Neural cell (in vitro differentiated cells): ENCODE data around the gene TRIM29. TPM values are rescaled to one million over a fixed set of nuclear protein-coding genes. Genes with fewer than 3 reads are reported as not detected.

Experiments
- H2AFZ ChIP-seq: fragments of 200-600, 300-800 bp; sonication (generic), shearing (Covaris generic); 2 replicates; pipeline ENCODE4 v1.6.0; 2014; ENCODE audit warnings: low read depth, mild to moderate bottlenecking, antibody characterized with exemption, low read length, moderate library complexity
- H3F3A ChIP-seq: fragments of 200-600 bp; shearing (Covaris generic); 2 replicates; pipeline ENCODE4 v1.6.1; 2016; ENCODE audit warnings: mild to moderate bottlenecking, moderate library complexity, mixed read lengths, antibody characterized with exemption, low read length; ENCODE audit not compliant: insufficient read depth, poor library complexity, severe bottlenecking
- H3K27ac ChIP-seq: fragments of 200-600, 300-800 bp; sonication (generic), shearing (Covaris generic); 2 replicates; pipeline ENCODE4 v1.5.1; 2014; ENCODE audit warnings: mild to moderate bottlenecking, low read length, moderate library complexity
- H3K27me3 ChIP-seq: fragments of 300-800, 200-600 bp; sonication (generic), shearing (Covaris generic); 2 replicates; pipeline ENCODE4 v1.6.0; 2014; ENCODE audit warnings: mild to moderate bottlenecking, low read depth, low read length, moderate library complexity; ENCODE audit not compliant: insufficient read depth
- H3K36me3 ChIP-seq: fragments of 300-800, 200-600 bp; sonication (generic), shearing (Covaris generic); 2 replicates; pipeline ENCODE4 v1.5.1; 2014; ENCODE audit warnings: mild to moderate bottlenecking, antibody characterized with exemption, low read length, moderate library complexity; ENCODE audit not compliant: insufficient read depth
- H3K4me2 ChIP-seq: fragments of 300-800, 200-600 bp; sonication (generic), shearing (Covaris generic); 2 replicates; pipeline ENCODE4 v1.6.0; 2014; ENCODE audit warnings: mild to moderate bottlenecking, low read length
- H3K4me3 ChIP-seq: fragments of 300-800, 200-600 bp; sonication (generic), shearing (Covaris generic); 2 replicates; pipeline ENCODE4 v1.5.1; 2014; ENCODE audit warnings: mild to moderate bottlenecking, low read length, moderate library complexity
- H3K79me2 ChIP-seq: fragments of 200-600 bp; shearing (Covaris generic); replicated peaks from 2 replicates; pipeline ENCODE4 v1.6.0; 2014; ENCODE audit warnings: mild to moderate bottlenecking, low read length, moderate library complexity; ENCODE audit not compliant: insufficient read depth
- H3K9ac ChIP-seq: fragments of 300-800, 200-600 bp; sonication (generic), shearing (Covaris generic); 2 replicates; pipeline ENCODE4 v1.6.1; 2016; ENCODE audit warnings: mild to moderate bottlenecking, low read length, mixed read lengths
- H3K9me2 ChIP-seq: fragments of 200-600 bp; shearing (Covaris generic); 2 replicates; pipeline ENCODE4 v1.6.1; 2016; ENCODE audit warnings: mild to moderate bottlenecking, low read length, mixed read lengths; ENCODE audit not compliant: insufficient read depth
- H3K9me3 ChIP-seq: fragments of 200-600, 300-800 bp; sonication (generic), shearing (Covaris generic); 2 replicates; pipeline ENCODE4 v1.6.1; 2016; ENCODE audit warnings: mild to moderate bottlenecking, mixed run types, low read length, moderate library complexity, mixed read lengths
- H4K20me1 ChIP-seq: fragments of 200-600 bp; shearing (Covaris generic); 2 replicates; pipeline ENCODE4 v1.6.1; 2016; ENCODE audit warnings: mild to moderate bottlenecking, mixed run types; ENCODE audit not compliant: insufficient read depth
- EP300 ChIP-seq: fragments of 450-650 bp; conservative IDR thresholded peaks from 2 replicates; pipeline ENCODE4 v1.6.1; 2014; ENCODE audit warnings: antibody characterized with exemption, mild to moderate bottlenecking, moderate library complexity; ENCODE audit not compliant: poor library complexity, severe bottlenecking
- EZH2 ChIP-seq: fragments of 200-600, 300-800 bp; shearing (Covaris generic), sonication (generic); IDR thresholded peaks from 2 replicates; pipeline ENCODE4 v1.6.1; 2014; ENCODE audit warnings: antibody characterized with exemption, low read length, borderline replicate concordance, mild to moderate bottlenecking; ENCODE audit not compliant: insufficient read depth, poor library complexity, severe bottlenecking
- MXI1 ChIP-seq: fragments of 450-650 bp; conservative IDR thresholded peaks from 2 replicates; pipeline ENCODE4 v1.6.1; 2014; ENCODE audit warnings: antibody characterized with exemption, mild to moderate bottlenecking; ENCODE audit not compliant: poor library complexity, severe bottlenecking
- POLR2AphosphoS5 ChIP-seq: IDR thresholded peaks from 2 replicates; pipeline ENCODE4 v1.6.1; 2012
- RAD21 ChIP-seq: fragments of 450-650 bp; conservative IDR thresholded peaks from 2 replicates; pipeline ENCODE4 v1.6.1; 2014; ENCODE audit warnings: antibody characterized with exemption, mild to moderate bottlenecking, moderate library complexity
- SMC3 ChIP-seq: fragments of 450-650 bp; conservative IDR thresholded peaks from 2 replicates; pipeline ENCODE4 v1.6.1; 2014; ENCODE audit warnings: antibody characterized with exemption, mild to moderate bottlenecking, moderate library complexity; ENCODE audit not compliant: poor library complexity
- TAF1 ChIP-seq: IDR thresholded peaks from 2 replicates; pipeline ENCODE4 v1.6.1; 2012; ENCODE audit warnings: low read depth
- polyA plus RNA-seq: library from polyadenylated mRNA; depleted of rRNA; stranded (reverse); fragments of >200 nt; gene quantifications from 2 replicates; pipeline ENCODE4 v1.2.3, GENCODE V29; 2014
- TF ChIP-seq, protein P1 (sequence below): IDR thresholded peaks from 2 replicates; pipeline ENCODE4 v1.6.1; 2012; ENCODE audit warnings: borderline replicate concordance
- TF ChIP-seq, protein P2 (sequence below): fragments of 450-650 bp; IDR thresholded peaks from 2 replicates; pipeline ENCODE4 v1.5.1; 2014; ENCODE audit warnings: antibody characterized with exemption, mild to moderate bottlenecking, moderate library complexity; ENCODE audit not compliant: poor library complexity, severe bottlenecking

TRIM29 gene
- polyA plus RNA-seq, 1 donor from 2014 or later, result 0.82 TPM

DNA sequence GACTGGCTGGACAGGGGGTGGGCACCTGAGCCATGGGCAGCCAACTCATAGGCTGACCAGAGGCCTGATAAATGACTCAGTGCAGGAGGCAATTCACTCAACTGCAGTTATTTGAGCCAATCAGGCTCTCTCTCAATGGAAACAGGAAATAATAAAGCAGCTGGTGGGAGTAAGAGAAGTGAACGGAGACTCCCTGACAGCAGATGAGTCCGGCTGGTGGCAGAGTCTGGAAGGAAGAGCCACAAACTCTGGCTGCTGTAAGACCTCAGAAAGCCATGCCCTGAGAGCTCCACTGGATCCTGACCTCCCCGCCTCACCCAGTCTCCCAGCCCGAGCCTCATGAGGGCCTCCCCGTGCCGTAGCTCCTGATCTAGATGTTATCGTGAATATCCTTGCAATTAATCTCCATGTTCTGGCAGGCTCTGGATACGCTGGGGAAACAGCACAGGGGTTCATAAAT lies 69.8 kb downstream of the TRIM29 start:
- Histone ChIP-seq H3K79me2 (no peaks in the 10 kb centered on the region), H3K36me3 (no peaks in the 10 kb centered on the region), H4K20me1 (no peaks in the 10 kb centered on the region), H3K27ac (no peak overlapping the region), H3K27me3 (no peaks in the 10 kb centered on the region), H3K9me2 (no peaks in the 10 kb centered on the region), H3K4me2 (no peak overlapping the region), H3K9ac (no peak overlapping the region), H2AFZ (no peak overlapping the region), H3K9me3 (no peaks in the 10 kb centered on the region), H3F3A (no peaks in the 10 kb centered on the region), H3K4me3 (no peak overlapping the region)
- TF ChIP-seq MXI1, result no peak
- TF ChIP-seq EZH2, result no peak
- TF ChIP-seq POLR2AphosphoS5, result no peak
- TF ChIP-seq SMC3, result no peak
- TF ChIP-seq, protein P1, sequence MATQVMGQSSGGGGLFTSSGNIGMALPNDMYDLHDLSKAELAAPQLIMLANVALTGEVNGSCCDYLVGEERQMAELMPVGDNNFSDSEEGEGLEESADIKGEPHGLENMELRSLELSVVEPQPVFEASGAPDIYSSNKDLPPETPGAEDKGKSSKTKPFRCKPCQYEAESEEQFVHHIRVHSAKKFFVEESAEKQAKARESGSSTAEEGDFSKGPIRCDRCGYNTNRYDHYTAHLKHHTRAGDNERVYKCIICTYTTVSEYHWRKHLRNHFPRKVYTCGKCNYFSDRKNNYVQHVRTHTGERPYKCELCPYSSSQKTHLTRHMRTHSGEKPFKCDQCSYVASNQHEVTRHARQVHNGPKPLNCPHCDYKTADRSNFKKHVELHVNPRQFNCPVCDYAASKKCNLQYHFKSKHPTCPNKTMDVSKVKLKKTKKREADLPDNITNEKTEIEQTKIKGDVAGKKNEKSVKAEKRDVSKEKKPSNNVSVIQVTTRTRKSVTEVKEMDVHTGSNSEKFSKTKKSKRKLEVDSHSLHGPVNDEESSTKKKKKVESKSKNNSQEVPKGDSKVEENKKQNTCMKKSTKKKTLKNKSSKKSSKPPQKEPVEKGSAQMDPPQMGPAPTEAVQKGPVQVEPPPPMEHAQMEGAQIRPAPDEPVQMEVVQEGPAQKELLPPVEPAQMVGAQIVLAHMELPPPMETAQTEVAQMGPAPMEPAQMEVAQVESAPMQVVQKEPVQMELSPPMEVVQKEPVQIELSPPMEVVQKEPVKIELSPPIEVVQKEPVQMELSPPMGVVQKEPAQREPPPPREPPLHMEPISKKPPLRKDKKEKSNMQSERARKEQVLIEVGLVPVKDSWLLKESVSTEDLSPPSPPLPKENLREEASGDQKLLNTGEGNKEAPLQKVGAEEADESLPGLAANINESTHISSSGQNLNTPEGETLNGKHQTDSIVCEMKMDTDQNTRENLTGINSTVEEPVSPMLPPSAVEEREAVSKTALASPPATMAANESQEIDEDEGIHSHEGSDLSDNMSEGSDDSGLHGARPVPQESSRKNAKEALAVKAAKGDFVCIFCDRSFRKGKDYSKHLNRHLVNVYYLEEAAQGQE, result no peak
- no peak for TF ChIP-seq TAF1
- TF ChIP-seq, protein P2, sequence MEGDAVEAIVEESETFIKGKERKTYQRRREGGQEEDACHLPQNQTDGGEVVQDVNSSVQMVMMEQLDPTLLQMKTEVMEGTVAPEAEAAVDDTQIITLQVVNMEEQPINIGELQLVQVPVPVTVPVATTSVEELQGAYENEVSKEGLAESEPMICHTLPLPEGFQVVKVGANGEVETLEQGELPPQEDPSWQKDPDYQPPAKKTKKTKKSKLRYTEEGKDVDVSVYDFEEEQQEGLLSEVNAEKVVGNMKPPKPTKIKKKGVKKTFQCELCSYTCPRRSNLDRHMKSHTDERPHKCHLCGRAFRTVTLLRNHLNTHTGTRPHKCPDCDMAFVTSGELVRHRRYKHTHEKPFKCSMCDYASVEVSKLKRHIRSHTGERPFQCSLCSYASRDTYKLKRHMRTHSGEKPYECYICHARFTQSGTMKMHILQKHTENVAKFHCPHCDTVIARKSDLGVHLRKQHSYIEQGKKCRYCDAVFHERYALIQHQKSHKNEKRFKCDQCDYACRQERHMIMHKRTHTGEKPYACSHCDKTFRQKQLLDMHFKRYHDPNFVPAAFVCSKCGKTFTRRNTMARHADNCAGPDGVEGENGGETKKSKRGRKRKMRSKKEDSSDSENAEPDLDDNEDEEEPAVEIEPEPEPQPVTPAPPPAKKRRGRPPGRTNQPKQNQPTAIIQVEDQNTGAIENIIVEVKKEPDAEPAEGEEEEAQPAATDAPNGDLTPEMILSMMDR, result no peak
- TF ChIP-seq RAD21, result no peak
- TF ChIP-seq EP300, result no peak

DNA sequence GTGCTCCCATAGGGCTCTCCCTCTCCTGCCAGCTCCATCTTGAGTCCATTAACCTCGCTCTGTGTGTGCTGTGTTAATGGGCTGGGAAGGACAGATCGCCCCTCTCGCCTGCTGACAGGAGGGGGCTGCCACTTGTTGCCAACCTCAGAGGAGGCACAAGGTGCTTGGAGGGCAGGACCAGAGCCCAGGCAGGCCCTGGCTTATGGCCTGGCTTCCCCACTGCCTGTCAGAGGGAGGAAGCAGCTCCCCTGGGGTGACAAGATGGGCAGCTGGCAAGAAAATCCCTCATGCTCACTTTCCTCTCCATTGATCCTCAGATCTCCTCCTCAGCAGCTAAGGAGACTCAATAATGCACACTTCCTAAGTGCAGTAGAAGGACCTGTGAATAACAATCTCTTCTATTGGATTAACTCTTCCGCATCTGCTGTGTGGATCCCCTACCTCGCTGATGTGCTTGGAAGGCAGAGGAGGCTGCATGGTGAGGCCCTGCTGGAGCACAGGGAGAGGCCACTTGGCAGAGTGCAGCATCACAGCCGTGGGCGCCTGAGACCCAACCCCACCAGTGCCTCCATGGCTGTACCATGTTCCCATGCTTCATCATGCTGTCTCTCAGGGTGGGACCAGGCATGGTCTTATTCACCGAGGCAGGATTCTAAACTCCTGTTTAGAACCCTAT lies 70.3 kb downstream of the TRIM29 start:
- Histone ChIP-seq H4K20me1 (no peaks in the 10 kb centered on the region), H3F3A (no peaks in the 10 kb centered on the region), H3K4me2 (no peak overlapping the region), H2AFZ (no peak overlapping the region), H3K9me3 (no peaks in the 10 kb centered on the region), H3K36me3 (no peaks in the 10 kb centered on the region), H3K4me3 (no peak overlapping the region), H3K27me3 (no peaks in the 10 kb centered on the region), H3K79me2 (no peaks in the 10 kb centered on the region), H3K9ac (no peak overlapping the region), H3K9me2 (no peaks in the 10 kb centered on the region), H3K27ac (no peak overlapping the region)
- TF ChIP-seq, protein P1, result no peak
- TF ChIP-seq TAF1, result no peak
- no peak for TF ChIP-seq POLR2AphosphoS5
- TF ChIP-seq MXI1, result no peak
- no peak for TF ChIP-seq EZH2
- TF ChIP-seq EP300, result no peak
- TF ChIP-seq, protein P2, result no peak
- no peak for TF ChIP-seq RAD21
- no peak for TF ChIP-seq SMC3
